COLO668 (cell line): ENCODE data around the gene TBX4.

ENCODE experiments used
- DNase-seq: peaks from one replicate; lab custom pipeline; 2025; ENCODE audit not compliant: unreplicated experiment; lab: John Stamatoyannopoulos, UW

The TBX4 gene

DNA sequence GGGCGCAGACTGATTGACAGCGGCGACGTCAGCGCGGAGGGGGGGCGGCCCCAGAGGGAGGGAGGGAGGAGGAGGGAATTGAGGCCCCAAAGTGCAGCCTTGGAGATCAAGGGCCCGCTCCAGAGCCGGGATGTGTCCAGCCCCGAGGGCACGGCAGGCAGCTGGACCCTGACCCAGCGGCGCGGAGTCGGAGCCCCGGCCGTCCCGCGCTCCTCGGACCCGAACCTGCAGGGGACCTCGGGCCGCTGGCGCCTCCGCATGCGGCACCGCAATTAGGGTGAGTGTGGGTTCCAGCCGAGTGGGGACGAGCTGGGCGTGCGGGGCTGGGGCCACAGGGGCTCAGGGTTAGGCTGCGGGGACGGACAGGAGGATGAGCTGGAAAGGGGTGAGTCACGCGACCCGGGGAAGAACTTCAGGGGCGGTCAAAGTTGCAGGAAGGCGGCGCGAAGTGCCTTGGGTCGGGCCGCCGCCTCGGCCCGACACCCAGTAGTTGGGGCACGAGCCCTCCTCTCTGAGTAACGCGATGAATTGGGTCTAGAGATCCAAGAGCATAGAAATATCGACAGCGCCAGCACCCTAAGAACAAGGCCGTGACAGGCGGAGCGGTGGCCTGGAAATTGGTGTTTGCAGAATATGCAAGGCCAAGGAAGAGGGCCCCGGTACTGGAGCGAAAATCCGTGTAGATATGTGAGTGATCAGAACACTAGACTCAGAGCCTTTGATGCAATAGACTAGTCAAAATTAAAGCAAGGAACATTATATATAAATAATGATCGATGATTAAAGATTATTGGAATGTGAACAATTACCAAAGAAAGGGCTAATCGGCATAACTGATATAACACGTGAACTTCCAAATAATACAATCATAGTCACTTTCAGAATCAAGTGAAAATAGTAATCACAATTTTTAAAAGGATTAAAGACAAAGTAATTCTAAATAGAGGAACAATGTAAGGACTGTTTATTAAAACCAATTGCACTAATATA lies at the start of gene TBX4:
TSS of gene TBX4 (plus strand) at position 122 of the 990 bp plus-strand sequence. CDS start 4,069 bp downstream, outside the sequence.
- DNase-seq = no peak

DNA sequence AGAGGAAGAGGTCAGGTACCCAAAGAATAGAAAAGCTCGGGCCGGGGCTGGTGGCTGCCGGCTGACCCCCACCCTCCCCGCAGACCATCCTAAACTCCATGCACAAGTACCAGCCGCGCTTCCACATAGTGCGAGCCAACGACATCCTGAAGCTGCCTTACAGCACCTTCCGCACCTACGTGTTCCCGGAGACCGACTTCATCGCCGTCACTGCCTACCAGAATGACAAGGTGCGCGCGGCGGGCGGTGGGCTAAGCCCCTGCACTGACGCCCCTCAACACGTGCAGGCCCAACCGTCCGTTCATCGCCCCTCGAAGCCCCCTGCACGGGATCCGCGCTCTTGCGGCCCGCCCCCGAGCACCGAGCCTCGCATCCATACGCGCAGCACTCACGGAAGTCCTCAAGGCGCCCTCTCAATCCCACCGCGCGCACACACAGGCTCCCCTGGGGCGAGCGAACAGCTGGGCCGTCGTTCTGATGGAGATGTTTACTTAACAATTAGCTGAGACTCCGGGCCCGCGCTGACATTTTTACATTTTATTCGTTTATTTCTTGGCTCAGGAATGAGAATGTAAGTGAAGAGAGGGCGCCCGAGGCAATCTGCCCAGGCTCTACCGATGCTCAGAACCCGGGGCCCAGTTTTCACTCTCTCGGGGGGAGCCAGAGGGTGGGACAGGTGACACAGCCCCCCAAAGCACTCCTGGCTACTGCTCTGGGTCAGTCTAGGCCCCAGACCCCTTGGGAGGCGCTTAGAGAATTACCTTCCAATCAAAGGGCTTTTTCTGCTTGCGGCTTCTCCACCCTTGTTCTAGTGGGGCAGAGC lies 49.0 kb upstream of the TBX4 start:
- peak; percentile 38 for DNase-seq

DNA sequence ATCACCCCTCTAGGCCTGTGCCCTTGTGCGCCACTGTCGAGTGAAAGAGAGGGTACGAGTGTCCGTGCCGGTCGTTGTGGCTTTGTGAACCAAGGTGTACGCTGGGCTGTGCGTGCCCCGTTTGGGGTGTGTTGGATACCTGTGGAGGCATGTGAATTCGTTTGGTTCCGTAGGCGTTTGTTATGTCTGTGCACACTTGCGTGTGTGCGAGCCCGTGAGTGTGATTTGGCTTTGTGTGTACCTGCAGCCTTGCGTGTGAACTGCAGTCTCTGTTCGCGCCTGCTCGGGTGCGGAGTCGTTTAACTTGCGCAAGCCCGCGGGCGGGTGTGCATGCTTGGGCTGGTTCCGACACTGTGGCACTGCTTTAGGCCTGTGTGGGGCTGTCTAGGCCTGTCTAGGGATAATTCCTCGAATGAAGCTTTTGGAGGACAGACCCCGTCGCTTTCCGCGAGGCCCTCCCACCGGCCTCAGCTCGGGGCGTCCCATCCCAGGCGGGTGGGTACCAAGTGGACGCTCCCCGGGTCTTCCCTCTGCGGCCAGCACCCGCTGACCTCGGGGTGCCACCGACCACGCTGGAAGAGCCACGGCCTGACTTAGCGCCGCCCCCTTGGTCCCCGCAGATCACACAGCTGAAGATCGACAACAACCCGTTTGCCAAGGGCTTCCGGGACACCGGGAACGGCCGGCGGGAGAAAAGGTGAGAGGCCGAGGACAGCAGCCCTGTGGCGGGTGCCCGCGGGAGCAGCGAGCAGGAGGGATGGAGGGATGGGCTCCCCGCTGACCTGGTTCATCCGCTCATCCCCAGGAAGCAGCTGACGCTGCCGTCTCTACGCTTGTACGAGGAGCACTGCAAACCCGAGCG lies 48.2 kb upstream of the TBX4 start:
- no peak for DNase-seq

DNA sequence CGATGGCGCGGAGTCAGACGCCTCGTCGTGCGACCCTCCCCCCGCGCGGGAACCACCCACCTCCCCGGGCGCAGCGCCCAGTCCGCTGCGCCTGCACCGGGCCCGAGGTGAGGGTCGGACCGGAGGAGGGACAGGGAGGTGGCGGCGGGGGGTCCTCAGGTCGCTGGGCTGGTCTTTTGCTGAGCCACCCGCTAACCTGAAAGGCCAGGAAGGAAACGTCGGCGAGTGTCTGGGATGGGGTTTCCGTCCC lies 47.6 kb upstream of the TBX4 start:
- no peak for DNase-seq

DNA sequence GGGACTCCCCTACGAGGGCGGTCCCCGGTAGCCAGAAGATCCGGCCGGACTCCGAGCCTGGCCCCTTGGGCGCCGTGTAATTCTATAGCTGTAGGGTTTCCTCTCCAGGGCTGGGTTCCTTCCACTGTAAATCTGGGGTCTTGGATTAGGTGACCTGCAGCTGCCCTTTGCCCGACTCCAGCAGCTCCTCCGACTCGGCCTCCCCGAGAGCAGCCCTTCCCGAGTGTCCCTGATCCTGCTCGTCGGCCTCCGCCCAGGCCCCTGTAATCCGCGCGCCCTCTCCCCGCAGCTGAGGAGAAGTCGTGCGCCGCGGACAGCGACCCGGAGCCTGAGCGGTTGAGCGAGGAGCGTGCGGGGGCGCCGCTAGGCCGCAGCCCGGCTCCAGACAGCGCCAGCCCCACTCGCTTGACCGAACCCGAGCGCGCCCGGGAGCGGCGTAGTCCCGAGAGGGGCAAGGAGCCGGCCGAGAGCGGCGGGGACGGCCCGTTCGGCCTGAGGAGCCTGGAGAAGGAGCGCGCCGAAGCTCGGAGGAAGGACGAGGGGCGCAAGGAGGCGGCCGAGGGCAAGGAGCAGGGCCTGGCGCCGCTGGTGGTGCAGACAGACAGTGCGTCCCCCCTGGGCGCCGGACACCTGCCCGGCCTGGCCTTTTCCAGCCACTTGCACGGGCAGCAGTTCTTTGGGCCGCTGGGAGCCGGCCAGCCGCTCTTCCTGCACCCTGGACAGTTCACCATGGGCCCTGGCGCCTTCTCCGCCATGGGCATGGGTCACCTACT lies 47.1 kb upstream of the TBX4 start:
- DNase-seq = no peak

DNA sequence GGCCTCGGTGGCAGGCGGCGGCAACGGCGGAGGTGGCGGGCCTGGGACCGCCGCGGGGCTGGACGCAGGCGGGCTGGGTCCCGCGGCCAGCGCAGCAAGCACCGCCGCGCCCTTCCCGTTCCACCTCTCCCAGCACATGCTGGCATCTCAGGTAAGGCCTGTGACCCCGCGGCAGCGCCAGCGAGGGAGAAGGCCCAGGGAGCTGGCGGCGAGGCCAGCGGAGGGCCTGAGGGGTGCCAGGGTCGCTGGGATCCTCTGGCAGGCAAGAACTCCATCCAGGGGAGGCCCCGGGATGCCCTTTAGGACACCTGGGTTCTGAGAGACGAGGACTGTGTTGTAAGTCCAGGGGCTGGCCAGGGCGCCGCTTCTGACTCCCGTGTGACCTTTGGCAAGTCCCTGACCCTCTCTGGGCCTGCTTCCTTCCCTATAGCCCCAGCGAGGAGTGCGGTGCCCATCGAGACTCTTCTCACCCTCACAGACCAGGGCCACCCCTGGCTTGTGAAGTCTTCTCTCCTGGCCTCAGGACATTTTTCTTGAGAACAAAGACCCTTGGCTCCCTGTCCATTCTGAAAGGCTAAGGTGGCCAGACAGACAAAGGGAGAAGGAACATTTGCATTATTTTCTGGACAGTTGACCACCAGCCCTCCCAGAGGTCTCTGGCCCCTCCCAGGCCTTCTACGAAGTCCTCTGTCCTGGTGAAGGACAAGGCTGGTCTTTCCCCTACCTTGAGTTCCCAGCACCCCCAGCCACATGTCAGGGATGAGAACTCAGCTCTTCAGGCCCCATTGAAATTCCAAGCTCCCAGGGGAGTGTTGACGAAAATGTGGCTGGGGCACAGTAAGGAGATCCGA lies 46.3 kb upstream of the TBX4 start:
- DNase-seq = no peak

DNA sequence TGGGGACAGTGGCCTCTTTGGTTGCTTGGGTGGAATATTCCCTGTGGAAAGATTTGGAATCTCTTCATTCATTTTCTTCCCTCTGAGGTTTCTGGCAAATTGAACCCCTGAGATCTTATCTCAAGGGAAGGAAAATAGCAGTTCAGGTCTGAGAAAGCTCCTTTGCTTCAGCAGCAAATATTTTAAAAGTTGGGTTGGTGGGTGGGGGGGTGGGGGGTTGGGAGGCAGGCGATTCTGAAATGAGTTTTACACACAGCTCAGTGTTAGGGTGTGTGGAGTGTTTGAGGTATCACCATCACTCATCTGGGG lies 45.7 kb upstream of the TBX4 start:
- DNase-seq = no peak

DNA sequence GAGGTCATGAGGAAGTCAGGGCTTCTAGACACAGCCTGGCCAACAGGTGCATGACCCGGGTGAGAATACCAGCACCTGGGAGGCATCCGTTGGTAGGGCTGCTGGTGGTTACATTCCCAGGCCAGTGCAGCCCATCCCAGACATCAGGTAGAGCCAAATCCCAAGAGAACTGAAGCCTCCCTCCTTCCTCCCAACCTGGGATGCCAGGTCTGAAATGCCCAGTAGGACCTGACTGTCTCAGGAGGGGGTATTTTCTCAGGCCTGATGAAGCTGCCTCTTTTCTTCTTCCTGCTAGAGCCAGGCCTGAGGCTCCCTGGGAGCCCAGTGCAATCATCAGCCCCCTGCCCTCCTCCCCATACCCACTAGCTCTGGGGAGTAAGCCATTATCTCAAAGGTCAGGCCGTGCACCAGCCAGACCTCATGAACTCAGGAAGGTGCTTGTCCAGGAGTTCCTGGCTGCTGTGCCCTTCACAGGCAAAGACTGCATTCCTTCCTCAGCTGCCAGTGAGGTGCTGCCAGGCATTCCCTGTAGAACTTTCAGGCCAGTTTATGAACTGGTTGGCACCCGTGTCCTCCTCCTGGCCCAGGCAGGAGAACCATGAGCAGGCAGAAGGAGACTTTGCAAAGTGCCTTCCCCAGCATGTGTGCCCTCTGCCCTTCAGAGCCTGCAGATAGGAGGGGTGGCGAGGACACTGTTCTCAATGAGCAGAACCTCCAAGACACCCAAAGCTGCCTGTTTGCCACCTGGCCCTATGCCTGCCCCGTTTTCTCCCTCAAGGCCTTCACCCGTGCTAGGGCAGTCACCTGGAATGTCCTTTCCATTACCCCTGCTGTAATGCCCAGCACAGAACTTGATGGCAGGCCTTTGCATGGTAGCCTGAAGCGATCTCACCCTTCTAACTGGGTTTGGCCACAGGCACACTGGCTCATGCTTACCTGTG lies 45.0 kb upstream of the TBX4 start:
- no peak for DNase-seq

DNA sequence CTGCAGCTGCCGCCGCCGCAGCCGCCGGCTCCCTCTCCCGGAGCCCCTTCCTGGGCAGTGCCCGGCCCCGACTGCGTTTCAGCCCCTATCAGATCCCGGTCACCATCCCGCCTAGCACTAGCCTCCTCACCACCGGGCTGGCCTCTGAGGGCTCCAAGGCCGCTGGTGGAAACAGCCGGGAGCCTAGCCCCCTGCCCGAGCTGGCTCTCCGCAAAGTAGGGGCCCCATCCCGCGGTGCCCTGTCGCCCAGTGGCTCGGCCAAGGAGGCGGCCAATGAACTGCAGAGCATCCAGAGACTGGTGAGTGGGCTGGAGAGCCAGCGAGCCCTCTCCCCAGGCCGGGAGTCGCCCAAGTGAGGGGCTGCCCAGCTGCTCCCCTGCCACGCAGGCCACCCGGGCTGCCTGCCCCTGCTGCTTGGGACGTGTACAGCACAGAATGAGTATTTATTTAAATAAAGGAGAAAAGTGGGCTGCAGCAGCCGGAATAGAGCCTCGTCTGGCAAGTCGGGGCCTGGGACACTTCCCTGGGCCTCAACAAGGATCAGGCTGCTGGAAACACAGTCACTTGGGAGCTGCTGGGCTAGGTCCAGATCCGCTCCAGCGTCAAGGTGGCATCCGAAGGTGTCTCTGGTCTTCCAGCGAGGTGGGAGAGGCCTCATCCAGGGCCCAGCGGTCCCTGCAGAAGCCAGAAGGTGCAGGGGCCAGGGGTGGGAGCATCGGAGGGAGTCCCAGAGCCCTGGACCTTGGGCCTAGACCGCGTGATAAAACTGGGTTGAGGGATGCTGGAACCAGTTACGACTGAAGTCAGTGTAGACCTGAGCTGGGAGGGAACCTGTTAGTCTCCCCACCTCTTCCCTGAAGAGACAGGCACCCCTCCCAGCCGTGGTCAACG lies 43.8 kb upstream of the TBX4 start:
- DNase-seq = no peak

DNA sequence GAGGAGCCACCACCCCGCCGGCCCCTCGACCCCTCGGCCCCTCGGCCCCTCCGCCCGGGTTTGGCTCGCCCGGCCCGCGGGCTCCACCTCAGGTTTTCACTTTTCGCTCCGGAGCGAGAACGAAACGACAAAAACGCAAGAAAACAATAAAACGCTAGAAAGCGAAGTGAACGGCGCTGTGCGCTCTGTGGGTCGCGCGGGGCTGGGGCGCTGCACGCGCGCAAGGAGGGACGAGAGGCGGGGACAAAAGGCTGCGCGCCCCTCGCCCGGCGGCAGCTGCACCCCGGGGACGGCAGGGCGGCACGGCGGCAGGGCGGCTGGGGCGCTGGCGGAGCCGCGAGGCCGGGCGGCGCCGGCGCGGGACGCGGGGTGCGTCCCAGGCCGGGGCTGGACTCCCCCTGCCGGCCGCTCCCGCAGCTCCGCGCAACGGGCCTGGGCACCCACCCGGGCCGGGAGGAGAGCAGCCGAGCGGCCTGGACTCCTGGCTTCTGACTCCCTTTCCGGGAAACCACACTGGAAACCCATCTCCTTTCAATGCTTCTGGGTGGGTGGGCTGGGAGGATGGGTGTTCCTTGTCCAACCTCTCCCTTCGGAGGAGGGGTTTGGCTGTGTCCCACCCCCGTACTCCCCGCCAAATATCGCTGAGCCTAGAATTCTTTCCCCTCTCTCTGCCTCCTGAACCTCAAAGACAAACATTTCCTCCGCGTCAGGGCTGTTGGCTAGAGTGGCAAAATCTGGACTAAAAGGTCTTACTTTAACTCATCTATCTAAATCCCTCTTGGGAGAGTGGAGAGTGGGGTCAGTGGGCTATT lies 42.7 kb upstream of the TBX4 start:
- peak; percentile 13 for DNase-seq

DNA sequence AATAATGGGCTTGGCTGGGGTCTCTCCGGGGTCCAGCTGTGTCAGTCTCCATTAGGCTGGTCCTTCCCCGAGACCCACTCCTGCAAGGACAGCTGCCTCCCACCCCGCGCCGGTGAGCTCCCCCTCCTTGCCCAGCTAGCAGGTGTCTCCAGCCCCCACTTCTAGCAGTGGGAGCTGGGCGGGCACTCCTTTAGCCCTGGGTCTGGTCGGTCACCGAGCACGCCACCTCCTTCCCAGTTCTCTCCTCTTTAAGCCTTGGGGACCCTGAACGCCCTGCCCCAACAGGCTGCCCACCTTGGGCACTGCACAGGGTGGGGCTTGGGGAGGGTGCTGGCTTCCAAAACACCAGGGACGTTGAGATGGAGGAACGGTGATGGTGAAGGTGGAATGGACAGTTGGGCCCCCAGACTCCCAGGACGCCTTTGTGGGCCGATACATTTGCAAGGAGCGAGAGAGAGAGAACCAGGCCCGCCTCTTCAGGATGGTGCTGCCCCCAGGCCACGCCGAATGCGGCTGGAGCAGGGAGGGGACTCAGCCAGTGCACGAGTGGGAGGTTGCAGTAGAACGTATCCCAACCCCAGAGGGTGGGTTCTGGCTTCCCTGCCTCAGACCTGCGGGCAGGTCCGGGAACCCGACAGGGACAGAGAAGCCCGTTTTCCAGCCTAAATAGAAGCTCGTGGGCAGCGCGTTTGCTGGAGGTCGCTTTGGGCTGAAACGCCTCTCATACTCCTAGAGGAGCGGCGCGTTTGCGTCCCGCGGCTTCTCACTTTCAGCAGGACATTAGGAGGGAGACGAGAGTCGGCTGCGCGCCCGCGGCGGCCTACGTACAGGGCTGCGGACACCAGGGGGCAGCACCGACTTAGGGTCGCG lies 41.8 kb upstream of the TBX4 start:
- peak; percentile 17 for DNase-seq

DNA sequence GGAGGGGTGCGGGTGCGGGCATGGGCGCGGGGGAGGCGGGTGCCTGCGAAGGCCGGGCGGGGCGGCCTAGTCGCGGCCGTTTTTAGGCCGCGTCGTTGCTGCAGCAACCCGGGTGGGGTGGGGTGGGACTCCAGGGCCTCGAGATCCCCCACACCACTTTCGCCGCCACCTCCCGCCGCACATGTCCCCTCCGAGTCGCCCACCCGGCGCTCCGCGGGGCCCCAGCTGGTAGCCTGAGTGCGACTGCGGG lies 41.3 kb upstream of the TBX4 start:
- no peak for DNase-seq

DNA sequence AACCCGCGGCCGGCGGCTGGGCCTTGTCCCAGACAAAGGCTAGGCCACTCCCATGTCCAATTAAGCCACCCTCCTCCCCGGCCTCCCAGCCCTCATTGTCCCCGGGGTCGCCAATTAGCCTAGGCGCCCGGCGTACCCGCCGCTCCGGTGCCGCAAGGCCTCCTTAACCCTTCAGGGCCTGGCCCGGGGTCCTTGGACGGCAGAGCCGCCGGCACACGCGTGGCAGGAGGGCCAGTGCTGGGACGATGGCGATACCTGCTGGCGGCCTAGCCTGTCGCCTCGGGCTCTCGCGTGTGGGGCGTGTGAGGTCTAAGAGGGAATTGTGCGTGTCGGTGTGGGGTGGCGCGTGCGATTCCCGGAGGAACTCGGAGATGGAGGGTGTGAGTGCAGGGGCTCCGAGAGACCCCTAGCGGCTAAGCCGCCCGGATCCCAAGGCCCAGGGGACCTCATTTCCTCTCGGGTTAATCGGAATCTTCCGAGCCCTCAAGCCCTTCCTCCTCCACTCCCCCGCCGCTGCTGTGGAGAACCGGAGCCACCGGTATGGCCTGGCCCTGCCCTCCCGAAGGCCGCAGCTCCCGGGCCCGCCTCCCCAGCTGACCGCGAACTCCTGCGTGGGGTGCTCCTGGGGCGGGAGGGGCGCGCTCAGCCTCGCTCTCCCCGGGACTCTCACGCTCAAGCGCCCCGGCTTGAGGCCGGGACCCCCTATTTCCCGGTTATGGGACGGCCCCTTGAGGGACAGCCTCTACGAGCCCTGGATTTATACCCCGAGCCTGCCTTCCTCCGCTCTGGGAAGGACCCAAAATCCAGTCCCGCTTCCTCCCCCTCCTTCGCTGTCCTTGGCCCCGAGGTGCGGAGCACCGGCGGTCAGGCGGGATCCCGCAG lies 40.7 kb upstream of the TBX4 start:
- DNase-seq = peak; percentile 19

DNA sequence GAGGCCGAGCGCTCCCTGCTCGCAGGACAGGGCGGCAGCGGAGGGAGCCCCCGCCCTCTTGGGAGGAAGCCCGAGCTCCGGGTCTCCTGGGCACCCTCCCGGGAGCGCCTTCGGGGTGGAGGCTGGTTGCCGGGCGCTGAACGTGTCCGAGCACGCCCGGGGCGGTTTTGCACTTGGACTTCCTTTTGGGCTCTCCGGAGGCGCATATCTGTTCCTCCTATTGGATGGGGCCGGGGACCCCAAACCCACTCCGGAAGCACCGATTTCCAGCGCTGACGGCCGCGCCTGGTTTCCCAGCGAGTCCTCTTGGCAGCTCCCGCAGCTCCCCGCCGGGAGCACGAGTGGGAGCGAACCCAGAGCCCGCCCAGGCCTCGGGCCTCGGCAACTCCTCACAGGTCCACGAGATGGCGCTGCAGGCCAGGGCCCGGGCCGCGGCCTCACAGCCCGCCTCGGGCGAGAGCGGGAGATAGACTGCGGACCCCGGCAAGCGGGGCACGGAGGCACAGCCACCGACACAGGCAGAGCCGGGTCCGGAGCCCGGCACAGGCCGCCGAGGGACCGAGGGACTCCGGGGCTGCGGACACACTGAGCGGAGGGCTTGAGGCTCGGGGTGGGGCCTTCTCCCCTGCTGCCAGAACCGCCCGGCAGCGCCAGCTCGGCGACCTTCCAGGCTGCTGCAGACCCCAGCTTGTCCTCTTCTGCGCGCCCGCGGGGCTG lies 39.9 kb upstream of the TBX4 start:
- peak; percentile 54 for DNase-seq
